PC-3 (cell line): ENCODE data around the gene NAT16. TPM values are rescaled to one million over a fixed set of nuclear protein-coding genes. Genes with fewer than 3 reads are reported as not detected.

Experiments used
- ATAC-seq: fragments of 200-7000 bp; cut with Tn5 transposase; 2 replicates; pipeline ENCODE4 v1.9.1; 2020; ENCODE audit warnings: mild to moderate bottlenecking, moderate library complexity
- BruUV-seq: library from RNA; stranded (reverse); fragments of 400-500 nt; replicated peaks from 2 replicates; lab custom pipeline; 2021; lab: Mats Ljungman, UMichigan
- CTCF ChIA-PET: fragments of 300-600 bp; sonication (Branson Sonifier 250); formaldehyde crosslinking; loops from one replicate; lab custom pipeline; 2022; ENCODE audit warnings: antibody characterized with exemption; lab: Charles Lee
- POLR2A ChIA-PET: fragments of 300-600 bp; sonication (Branson Sonifier 250); formaldehyde crosslinking; loops from one replicate; lab custom pipeline; 2022; ENCODE audit warnings: antibody characterized with exemption; ENCODE audit not compliant: unreplicated experiment; lab: Charles Lee
- DNase-seq: peaks from one replicate; pipeline ENCODE4 v3.0.0-alpha.2; 2015
- H2AFZ ChIP-seq: fragments of 300-600 bp; sonication (generic); 2 replicates; pipeline ENCODE4 v1.6.0; 2016; ENCODE audit warnings: antibody characterized with exemption, low read length
- H3F3A ChIP-seq: fragments of 300-600 bp; sonication (generic); one replicate; pipeline ENCODE4 v1.6.0; 2017; ENCODE audit warnings: antibody characterized with exemption, low read length, control low read depth, mild to moderate bottlenecking; ENCODE audit not compliant: unreplicated experiment
- H3K27ac ChIP-seq: fragments of 300-600 bp; sonication (generic); 2 replicates; pipeline ENCODE4 v1.5.1; 2016; ENCODE audit warnings: mild to moderate bottlenecking, low read length
- H3K27me3 ChIP-seq: fragments of 300-600 bp; sonication (generic); 2 replicates; pipeline ENCODE4 v1.6.1; 2016; ENCODE audit warnings: low read length, mixed read lengths
- H3K36me3 ChIP-seq: fragments of 300-600 bp; sonication (generic); 2 replicates; pipeline ENCODE4 v1.6.1; 2016; ENCODE audit warnings: low read depth, mixed run types, low read length, mixed read lengths
- H3K4me1 ChIP-seq: fragments of 300-600 bp; sonication (generic); 2 replicates; pipeline ENCODE4 v1.5.1; 2016; ENCODE audit warnings: low read length; ENCODE audit not compliant: insufficient read depth
- H3K4me2 ChIP-seq: fragments of 300-600 bp; sonication (generic); 2 replicates; pipeline ENCODE4 v1.6.0; 2016; ENCODE audit warnings: low read length
- H3K4me3 ChIP-seq: fragments of 300-600 bp; sonication (generic); 2 replicates; pipeline ENCODE4 v1.5.1; 2016; ENCODE audit warnings: mild to moderate bottlenecking, low read length, mixed read lengths
- H3K79me2 ChIP-seq: fragments of 300-600 bp; sonication (generic); 2 replicates; pipeline ENCODE4 v1.6.1; 2017; ENCODE audit warnings: low read length, mixed read lengths
- H3K9ac ChIP-seq: fragments of 300-600 bp; sonication (generic); 2 replicates; pipeline ENCODE4 v1.6.0; 2016; ENCODE audit warnings: mild to moderate bottlenecking, low read length
- H3K9me2 ChIP-seq: fragments of 300-600 bp; sonication (generic); replicated peaks from 2 replicates; pipeline ENCODE4 v1.6.1; 2016; ENCODE audit warnings: mixed run types, low read length, mixed read lengths
- H3K9me3 ChIP-seq: fragments of 300-600 bp; sonication (generic); 2 replicates; pipeline ENCODE4 v1.6.1; 2016; ENCODE audit warnings: low read length, mixed read lengths
- H4K20me1 ChIP-seq: fragments of 300-600 bp; sonication (generic); 2 replicates; pipeline ENCODE4 v1.6.1; 2016; ENCODE audit warnings: low read length, mixed read lengths
- CTCF ChIP-seq: fragments of 300-600 bp; sonication (generic); conservative IDR thresholded peaks from 2 replicates; pipeline ENCODE4 v1.5.1; 2017; ENCODE audit warnings: antibody characterized with exemption, low read depth, mild to moderate bottlenecking, low read length
- EZH2 ChIP-seq: fragments of 300-600 bp; sonication (generic); IDR thresholded peaks from one replicate; pipeline ENCODE4 v1.6.1; 2017; ENCODE audit warnings: antibody characterized with exemption, mild to moderate bottlenecking, low read length; ENCODE audit not compliant: unreplicated experiment
- EZH2phosphoT487 ChIP-seq: fragments of 300-600 bp; sonication (generic); IDR thresholded peaks from 2 replicates; pipeline ENCODE4 v1.6.1; 2018; ENCODE audit warnings: mild to moderate bottlenecking, antibody characterized with exemption, low read length, borderline replicate concordance
- intact Hi-C: fragments of 100-400 bp; cut with micrococcal nuclease; formaldehyde crosslinking; loops from 2 replicates; pipeline ENCODE4 v1.9.0; 2023
- total RNA-seq: library from RNA; depleted of rRNA; stranded (reverse); fragments of >200 nt; gene quantifications from 2 replicates; pipeline ENCODE4 v1.2.3, GENCODE V29; 2014

The NAT16 gene
- total RNA-seq, 1 experiment from 2014 or later = 0.26 TPM

DNA sequence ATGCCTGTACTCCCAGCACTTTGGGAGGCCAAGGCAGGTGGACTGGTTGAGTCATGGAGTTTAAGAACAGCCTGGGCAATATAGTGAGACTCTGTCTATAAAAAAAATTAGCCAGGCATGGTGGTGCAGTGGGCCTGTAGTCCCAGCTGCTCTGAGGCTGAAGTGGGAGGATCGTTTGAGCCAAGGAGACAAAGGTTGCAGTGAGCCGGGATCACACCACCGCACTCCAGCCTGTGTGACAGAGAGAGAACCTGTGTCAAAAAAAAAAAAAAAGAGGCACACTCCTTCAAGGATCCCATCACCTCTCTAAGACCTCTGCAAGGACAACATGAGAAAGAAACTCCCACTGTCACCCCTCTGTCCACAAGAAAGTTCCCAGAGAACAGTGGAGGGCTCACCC, 4.4 kb downstream of the NAT16 start:
- no peaks in the 10 kb centered on the region for H4K20me1 ChIP-seq
- no peak overlapping the region for H3K9ac ChIP-seq
- no peak overlapping the region for H3K4me2 ChIP-seq
- ATAC-seq (no peak), DNase-seq (no peak)
- no peaks in the 10 kb centered on the region for H3K36me3 ChIP-seq
- H3K4me3 ChIP-seq = no peak overlapping the region
- ChIA-PET CTCF (no interaction called here), POLR2A (no interaction called here)
- H3K79me2 ChIP-seq = no peaks in the 10 kb centered on the region
- no peak overlapping the region for H2AFZ ChIP-seq
- TF ChIP-seq CTCF (no peak), EZH2phosphoT487 (no peak), EZH2 (no peak)
- peaks cover 19% of the 10 kb centered on the region for H3K4me1 ChIP-seq
- H3K27me3 ChIP-seq = peaks cover 33% of the 10 kb centered on the region
- intact Hi-C loops = no loop called here
- H3F3A ChIP-seq = no peaks in the 10 kb centered on the region
- H3K9me3 ChIP-seq = no peaks in the 10 kb centered on the region
- BruUV-seq = no TSS peak
- H3K9me2 ChIP-seq = no peaks in the 10 kb centered on the region
- no peak overlapping the region for H3K27ac ChIP-seq

- Histone ChIP-seq H3K9me3 (no peaks in the 10 kb centered on the region), H3K4me2 (peak overlapping the region; percentile 83), H3K27ac (no peak overlapping the region), H3F3A (no peaks in the 10 kb centered on the region), H3K79me2 (no peaks in the 10 kb centered on the region), H3K4me1 (peaks cover 22% of the 10 kb centered on the region), H3K9me2 (no peaks in the 10 kb centered on the region), H3K4me3 (no peak overlapping the region; the same call in 1 of the 2 replicates), H3K9ac (no peak overlapping the region), H3K27me3 (peaks cover 41% of the 10 kb centered on the region), H3K36me3 (no peaks in the 10 kb centered on the region), H2AFZ (peak overlapping the region; percentile 50; the same call in 1 of the 2 replicates), H4K20me1 (no peaks in the 10 kb centered on the region)
- intact Hi-C loops = no loop called here
- DNase-seq (no peak), ATAC-seq (no peak)
- ChIA-PET POLR2A (interaction anchor here (0.6 kb wide), 2 partner anchors 8 to 562 kb away, joined by 3 to 4 read pairs; partner anchors contain the start of gene MOSPD3), CTCF (interaction anchor here (0.5 to 0.8 kb wide), 2 partner anchors 18 to 30 kb away, joined by 3 to 5 read pairs; no protein-coding TSS in a partner anchor)
- no peak for TF ChIP-seq EZH2phosphoT487
- TF ChIP-seq CTCF = no peak
- no peak for TF ChIP-seq EZH2
- no TSS peak for BruUV-seq
These were observed 5.7 kb downstream of the NAT16 start for GRCh38 chr7:101174322-101174854.

GRCh38 chr7:101173752-101174244, 6.3 kb downstream of the NAT16 start:
- POLR2A ChIA-PET = interaction anchor here (0.5 to 0.6 kb wide), 3 partner anchors 8 to 561 kb away, joined by 3 to 7 read pairs (median 4); partner anchors contain the start of gene MOSPD3
- H3K9ac ChIP-seq = peak overlapping the region; percentile 16; the same call in 1 of the 2 replicates
- DNase-seq (peak; percentile 75), ATAC-seq (peak; percentile 77)
- BruUV-seq = no TSS peak
- no peaks in the 10 kb centered on the region for H4K20me1 ChIP-seq
- peaks cover 41% of the 10 kb centered on the region for H3K27me3 ChIP-seq
- no peaks in the 10 kb centered on the region for H3K9me2 ChIP-seq
- TF ChIP-seq CTCF (no peak), EZH2 (no peak), EZH2phosphoT487 (no peak)
- H3K4me2 ChIP-seq = peak overlapping the region; percentile 83
- CTCF ChIA-PET = interaction anchor here (0.5 to 0.8 kb wide), 2 partner anchors 19 to 30 kb away, joined by 3 to 5 read pairs; no protein-coding TSS in a partner anchor
- intact Hi-C loops = no loop called here
- H3F3A ChIP-seq = no peaks in the 10 kb centered on the region
- no peak overlapping the region for H3K27ac ChIP-seq
- H3K4me3 ChIP-seq = peak overlapping the region; percentile 57
- peak overlapping the region; percentile 63 for H2AFZ ChIP-seq
- H3K4me1 ChIP-seq = peaks cover 28% of the 10 kb centered on the region
- no peaks in the 10 kb centered on the region for H3K79me2 ChIP-seq
- no peaks in the 10 kb centered on the region for H3K36me3 ChIP-seq
- no peaks in the 10 kb centered on the region for H3K9me3 ChIP-seq
